ENCODE data around the gene PIBF1. TPM values are rescaled to one million over a fixed set of nuclear protein-coding genes. Genes with fewer than 3 reads are reported as not detected.
A peak's percentile ranks its signal among the peaks of the same experiment; 100 is the strongest.

PIBF1 gene
- total RNA-seq, 2 donors from 2014 or later: 19.9 to 24.9 TPM

- H3K9me3 ChIP-seq: no peaks in the 10 kb centered on the region
- WGBS: 56% methylated on average over 4 of the region's 4 CpGs
- no peaks in the 10 kb centered on the region for H3K27me3 ChIP-seq (replicated peaks; ENCODE audit: insufficient read depth)
- no peak overlapping the region for H3K4me3 ChIP-seq
- H3K36me3 ChIP-seq: no peaks in the 10 kb centered on the region
- H3K27ac ChIP-seq: peak overlapping the region in 1 of 2 donors; percentile 1
- no peak for TF ChIP-seq POLR2AphosphoS5 (IDR thresholded peaks at IDR 0.05)
- no peak for TF ChIP-seq CTCF (IDR thresholded peaks at IDR 0.05)
- H3K4me1 ChIP-seq (replicated peaks): peaks cover 3% of the 10 kb centered on the region
- DNase-seq (ENCODE audit: low spot score): no peak
- intact Hi-C loops (cut with DNase I): no loop called here
Observed at GRCh38 chr13:72960114-72960513, 178.2 kb downstream of the PIBF1 start.

- Histone ChIP-seq H3K4me1 (replicated peaks) (peaks cover 3% of the 10 kb centered on the region), H3K4me3 (no peak overlapping the region), H3K27ac (peak overlapping the region in 1 of 2 donors; percentile 8), H3K9me3 (no peaks in the 10 kb centered on the region), H3K27me3 (replicated peaks; ENCODE audit: insufficient read depth) (no peaks in the 10 kb centered on the region), H3K36me3 (no peaks in the 10 kb centered on the region)
- DNase-seq (ENCODE audit: low spot score): peak; percentile 35
- TF ChIP-seq POLR2AphosphoS5 (IDR thresholded peaks at IDR 0.05): peak; percentile 81
- TF ChIP-seq CTCF (IDR thresholded peaks at IDR 0.05): no peak
- intact Hi-C loops (cut with DNase I): no loop called here
Observed at GRCh38 chr13:72960541-72960940, 178.6 kb downstream of the PIBF1 start.

GRCh38 chr13:72963762-72964161 lies 181.8 kb downstream of the PIBF1 start:
- peaks cover 3% of the 10 kb centered on the region for H3K4me1 ChIP-seq (replicated peaks)
- H3K36me3 ChIP-seq: no peaks in the 10 kb centered on the region
- H3K27me3 ChIP-seq (replicated peaks; ENCODE audit: insufficient read depth): no peaks in the 10 kb centered on the region
- H3K4me3 ChIP-seq: no peak overlapping the region
- no peak for DNase-seq (ENCODE audit: low spot score)
- 81% methylated on average over 1 of the region's 1 CpG for WGBS
- no peak overlapping the region for H3K27ac ChIP-seq
- intact Hi-C loops (cut with DNase I): no loop called here
- no peaks in the 10 kb centered on the region for H3K9me3 ChIP-seq
- no peak for TF ChIP-seq CTCF (IDR thresholded peaks at IDR 0.05)
- no peak for TF ChIP-seq POLR2AphosphoS5 (IDR thresholded peaks at IDR 0.05)
- no peak for TF ChIP-seq POLR2A (IDR thresholded peaks at IDR 0.05)

- Histone ChIP-seq H3K27ac (no peak overlapping the region), H3K36me3 (no peaks in the 10 kb centered on the region), H3K9me3 (no peaks in the 10 kb centered on the region), H3K27me3 (replicated peaks; ENCODE audit: insufficient read depth) (no peaks in the 10 kb centered on the region), H3K4me3 (no peak overlapping the region), H3K4me1 (replicated peaks) (no peaks in the 10 kb centered on the region)
- TF ChIP-seq POLR2AphosphoS5 (IDR thresholded peaks at IDR 0.05): no peak
- TF ChIP-seq CTCF (IDR thresholded peaks at IDR 0.05): no peak
- TF ChIP-seq POLR2A (IDR thresholded peaks at IDR 0.05): no peak
- intact Hi-C loops (cut with DNase I): no loop called here
- WGBS: 95% methylated on average over 2 of the region's 2 CpGs
- no peak for DNase-seq (ENCODE audit: low spot score)
Observed at GRCh38 chr13:72970301-72970880, 188.5 kb downstream of the PIBF1 start.

- Histone ChIP-seq H3K36me3 (no peaks in the 10 kb centered on the region), H3K9me3 (no peaks in the 10 kb centered on the region), H3K4me3 (no peak overlapping the region), H3K27ac (no peak overlapping the region), H3K27me3 (replicated peaks; ENCODE audit: insufficient read depth) (no peaks in the 10 kb centered on the region), H3K4me1 (replicated peaks) (no peaks in the 10 kb centered on the region)
- DNase-seq (ENCODE audit: low spot score): no peak
- TF ChIP-seq CTCF (IDR thresholded peaks at IDR 0.05): no peak
- no peak for TF ChIP-seq POLR2A (IDR thresholded peaks at IDR 0.05)
- TF ChIP-seq POLR2AphosphoS5 (IDR thresholded peaks at IDR 0.05): no peak
- intact Hi-C loops (cut with DNase I): no loop called here
- 95% methylated on average over 5 of the region's 5 CpGs for WGBS
Observed at GRCh38 chr13:72970956-72971355, 189.0 kb downstream of the PIBF1 start.
